T-helper 17 cell (primary cell): Measurements from ENCODE around the gene LGI2. TPM values are rescaled to one million over a fixed set of nuclear protein-coding genes. Genes with fewer than 3 reads are reported as not detected.

ENCODE experiments used
- ATAC-seq: fragments of 150-1000 bp; cut with Tn5 transposase; 2 replicates; pipeline ENCODE4 v1.10.0; 2021; ENCODE audit warnings: mild to moderate bottlenecking, moderate library complexity
- DNase-seq, 3 donors: peaks; one replicate each; pipeline versions ENCODE4 v3.0.0 to v3.0.0-alpha.2; 2020 to 2021
- H3K9me3 ChIP-seq: one replicate; pipeline ENCODE4 v1.7.0; 2013; ENCODE audit warnings: low read length, mild to moderate bottlenecking; ENCODE audit not compliant: control insufficient read depth, poor library complexity, severe bottlenecking
- H3K27ac Mint-ChIP-seq: one replicate; pipeline ENCODE4 v1.8.0; 2022; ENCODE audit warnings: mild to moderate bottlenecking, moderate library complexity, mixed read lengths
- H3K27me3 Mint-ChIP-seq: one replicate; pipeline ENCODE4 v1.8.0; 2022; ENCODE audit warnings: mixed read lengths
- H3K36me3 Mint-ChIP-seq: one replicate; pipeline ENCODE4 v1.8.0; 2022; ENCODE audit warnings: low read depth, mixed read lengths
- H3K4me1 Mint-ChIP-seq: one replicate; pipeline ENCODE4 v1.8.0; 2022; ENCODE audit warnings: mild to moderate bottlenecking, mixed read lengths
- H3K4me3 Mint-ChIP-seq: one replicate; pipeline ENCODE4 v1.8.0; 2022; ENCODE audit warnings: mild to moderate bottlenecking, moderate library complexity, mixed read lengths
- total RNA-seq, 4 donors: library from RNA in 2 of 4; stranded (reverse) in 2 of 4; gene quantifications; one replicate each; pipeline ENCODE4 v1.2.3 and lab custom pipeline; 2022 to 2026

LGI2 gene
- total RNA-seq, 2 donors from 2014 or later, result not detected

DNA sequence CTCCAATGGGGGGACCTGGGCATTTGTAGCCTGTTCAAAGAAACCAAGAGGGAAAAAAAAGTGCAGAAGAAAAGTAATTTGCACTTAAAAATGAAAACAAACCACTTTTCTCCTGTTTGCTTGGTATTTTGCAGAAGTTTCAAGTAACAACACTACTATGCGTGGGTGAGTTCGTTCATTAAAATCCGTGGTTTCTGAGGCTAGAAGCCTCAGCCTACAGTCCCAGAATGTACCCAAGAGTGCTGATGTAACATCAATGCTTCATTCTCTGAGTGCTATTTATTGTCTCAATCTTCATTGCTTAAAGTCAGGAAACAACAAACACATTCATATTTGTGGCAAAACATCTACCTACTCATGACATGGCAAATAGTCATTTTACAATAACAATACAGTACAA, 29.2 kb downstream of the LGI2 start:
- no peak for ATAC-seq
- Mint-ChIP-seq H3K27me3 (peaks cover 45% of the 10 kb centered on the region), H3K4me1 (no peaks in the 10 kb centered on the region), H3K36me3 (no peaks in the 10 kb centered on the region), H3K4me3 (no peak overlapping the region), H3K27ac (no peak overlapping the region)
- no peaks in the 10 kb centered on the region for H3K9me3 ChIP-seq
- no peak for DNase-seq

DNA sequence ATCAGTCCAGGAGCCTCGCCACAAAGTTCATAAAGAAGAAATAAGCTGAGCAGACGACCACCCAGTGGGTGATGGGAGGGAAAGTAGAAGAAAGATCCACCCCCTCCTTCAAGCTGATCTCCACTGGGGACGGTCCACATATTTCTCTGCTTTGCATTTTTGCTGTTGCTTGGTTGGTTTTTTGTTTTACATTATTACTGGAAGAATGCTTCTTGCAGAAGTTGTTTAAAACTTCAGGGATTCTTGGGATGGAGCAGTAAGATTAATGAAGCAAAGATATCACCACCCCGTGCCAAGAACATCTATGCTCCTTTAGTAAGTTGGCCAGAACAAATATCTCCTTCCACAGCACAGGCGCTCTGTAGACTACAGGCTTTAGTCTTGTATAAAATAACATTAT, 30.1 kb downstream of the LGI2 start:
- no peak for ATAC-seq
- H3K4me3 Mint-ChIP-seq, result no peak overlapping the region

DNA sequence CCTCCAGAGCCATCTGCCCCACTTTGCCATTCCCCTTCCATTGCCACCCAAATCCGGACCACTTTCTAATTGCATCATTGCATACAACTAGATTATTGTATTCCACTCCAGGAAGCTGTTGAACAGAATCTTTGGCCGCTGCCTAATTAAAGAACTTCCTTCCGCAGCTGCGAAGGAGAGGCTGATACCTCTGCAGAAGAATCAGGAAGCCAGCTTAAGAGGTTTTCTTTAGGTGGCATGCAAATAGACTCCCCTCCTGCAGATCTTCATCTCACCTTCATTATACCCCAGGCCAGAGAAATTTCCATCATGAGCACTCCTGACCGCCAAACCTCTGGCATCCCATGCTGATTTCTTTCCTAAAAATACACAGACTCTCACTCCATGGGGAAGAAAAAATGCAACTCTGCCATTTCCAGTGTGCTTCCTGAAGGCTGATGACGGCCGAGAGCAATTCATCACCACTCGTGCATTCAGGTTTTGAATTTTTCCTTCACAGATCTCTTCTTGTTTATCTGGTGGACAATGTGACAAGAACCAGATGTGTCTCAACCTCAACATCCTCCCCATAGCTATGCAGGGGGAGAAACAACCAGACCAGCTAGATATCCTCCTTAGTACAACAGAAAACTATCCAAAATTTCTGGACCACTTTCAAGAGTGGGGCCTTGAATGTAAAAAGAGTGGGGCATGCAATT, 31.2 kb downstream of the LGI2 start:
- H3K36me3 Mint-ChIP-seq, result no peaks in the 10 kb centered on the region
- H3K4me3 Mint-ChIP-seq, result no peak overlapping the region
- peaks cover 38% of the 10 kb centered on the region for H3K27me3 Mint-ChIP-seq
- no peak for DNase-seq
- H3K27ac Mint-ChIP-seq, result no peak overlapping the region
- no peaks in the 10 kb centered on the region for H3K9me3 ChIP-seq
- no peak for ATAC-seq
- no peaks in the 10 kb centered on the region for H3K4me1 Mint-ChIP-seq

More for the DNA sequence above, 30.1 kb downstream of the LGI2 start:
- DNase-seq, result no peak
- no peaks in the 10 kb centered on the region for H3K9me3 ChIP-seq
- Mint-ChIP-seq H3K4me1 (no peaks in the 10 kb centered on the region), H3K36me3 (no peaks in the 10 kb centered on the region), H3K27ac (no peak overlapping the region), H3K27me3 (peaks cover 37% of the 10 kb centered on the region)

DNA sequence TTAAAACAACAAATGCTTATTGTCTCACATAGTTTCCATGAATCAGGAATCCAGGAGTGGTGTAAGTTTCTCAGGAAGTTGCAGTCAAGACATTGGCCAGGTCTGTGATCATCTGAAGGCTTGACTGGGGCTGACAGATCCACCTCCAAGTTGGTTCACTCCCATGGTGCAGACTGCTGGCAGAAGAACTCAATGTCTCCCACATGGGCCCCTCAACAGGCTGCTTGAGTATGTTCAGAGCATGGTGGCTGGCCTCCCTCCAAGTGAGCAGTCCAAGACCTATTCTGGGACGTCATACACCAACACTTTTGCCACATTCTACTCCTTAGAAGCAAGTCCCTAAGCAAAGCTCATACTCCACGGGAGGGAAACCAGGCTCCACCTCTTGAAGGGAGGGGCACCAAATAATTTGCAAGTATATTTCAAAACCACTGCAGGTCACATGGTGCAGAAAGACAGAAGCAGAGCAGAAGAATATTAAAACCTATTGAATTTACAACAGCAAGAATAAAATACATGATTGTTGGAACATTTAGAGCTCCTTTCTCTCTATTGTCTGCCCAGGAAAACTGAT, 35.3 kb downstream of the LGI2 start:
- no peaks in the 10 kb centered on the region for H3K4me1 Mint-ChIP-seq
- H3K9me3 ChIP-seq, result no peaks in the 10 kb centered on the region
- H3K36me3 Mint-ChIP-seq, result no peaks in the 10 kb centered on the region
- ATAC-seq (no peak), DNase-seq (no peak)
- H3K27me3 Mint-ChIP-seq, result peaks cover 14% of the 10 kb centered on the region
- H3K4me3 Mint-ChIP-seq, result no peak overlapping the region
- H3K27ac Mint-ChIP-seq, result no peak overlapping the region

DNA sequence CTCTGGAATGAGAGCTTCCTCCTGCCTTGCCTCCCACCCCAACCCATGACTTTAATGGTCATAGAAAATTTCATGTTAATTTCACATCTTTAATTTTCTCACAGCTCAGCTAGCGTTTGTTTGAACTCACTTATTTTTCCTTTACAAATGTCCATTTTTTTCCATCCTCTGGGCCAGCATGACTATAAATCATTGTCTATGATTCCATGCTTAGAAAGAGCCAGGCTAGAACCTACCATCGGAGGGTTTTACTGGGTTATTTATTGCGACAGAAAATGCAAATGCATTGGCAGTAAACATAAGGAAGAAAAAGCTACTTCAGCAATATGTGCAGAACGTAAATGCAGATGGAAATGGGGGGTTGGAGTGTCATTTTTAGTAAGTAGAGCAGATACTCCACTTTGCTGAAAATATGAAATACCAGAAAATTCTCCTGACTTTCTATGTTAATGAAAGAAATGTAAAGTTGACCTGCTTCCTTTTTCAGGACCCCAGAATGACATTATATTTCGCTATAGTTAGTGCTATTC, 37.1 kb downstream of the LGI2 start:
- no peaks in the 10 kb centered on the region for H3K4me1 Mint-ChIP-seq
- H3K27ac Mint-ChIP-seq, result no peak overlapping the region
- H3K4me3 Mint-ChIP-seq, result no peak overlapping the region
- no peaks in the 10 kb centered on the region for H3K36me3 Mint-ChIP-seq
- DNase-seq (no peak), ATAC-seq (no peak)
- H3K27me3 Mint-ChIP-seq, result peaks cover 4% of the 10 kb centered on the region
- no peaks in the 10 kb centered on the region for H3K9me3 ChIP-seq

DNA sequence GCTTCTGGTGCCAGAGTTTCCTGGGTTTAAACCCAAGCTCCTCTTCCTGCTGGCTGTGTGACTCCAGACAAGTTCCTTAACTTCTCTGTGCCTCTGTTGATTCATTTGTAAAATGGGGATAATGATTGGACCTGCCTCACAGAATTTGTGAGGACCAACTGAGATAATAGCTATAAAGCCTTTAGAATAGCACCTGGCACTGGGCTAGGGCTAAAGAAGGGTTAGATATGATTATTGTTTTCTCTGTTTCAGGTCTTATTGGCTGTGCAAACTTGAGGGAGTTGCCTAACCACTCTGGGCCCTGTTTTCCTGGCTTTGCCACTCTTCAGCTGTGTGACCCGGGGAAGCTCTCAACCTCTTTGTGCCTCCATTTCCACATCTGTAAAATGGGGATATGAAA, 37.8 kb downstream of the LGI2 start:
- H3K36me3 Mint-ChIP-seq, result no peaks in the 10 kb centered on the region
- H3K4me3 Mint-ChIP-seq, result no peak overlapping the region
- H3K27me3 Mint-ChIP-seq, result peaks cover 4% of the 10 kb centered on the region
- H3K27ac Mint-ChIP-seq, result no peak overlapping the region
- no peaks in the 10 kb centered on the region for H3K4me1 Mint-ChIP-seq
- H3K9me3 ChIP-seq, result no peaks in the 10 kb centered on the region
- no peak for ATAC-seq
- DNase-seq, result no peak

DNA sequence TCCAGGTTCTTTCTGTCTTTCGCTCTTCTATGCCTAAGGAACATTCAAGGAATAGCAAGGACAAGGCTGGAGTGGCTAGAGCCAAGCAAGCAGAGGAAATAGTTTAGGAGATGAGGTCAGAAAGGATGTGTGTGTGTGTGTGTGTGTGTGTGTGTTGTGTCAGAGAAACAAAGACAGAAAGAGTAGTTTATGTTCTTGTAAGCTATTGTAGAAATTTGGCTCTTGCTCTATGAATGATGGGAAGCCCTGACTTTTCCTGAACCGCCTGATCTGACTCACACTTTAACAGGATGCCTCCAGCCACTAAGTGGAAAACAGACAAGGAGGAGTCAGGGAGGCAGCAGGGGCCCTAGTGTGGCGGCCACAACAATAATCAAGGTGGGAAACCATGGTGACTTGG, 39.7 kb downstream of the LGI2 start:
- H3K9me3 ChIP-seq, result no peaks in the 10 kb centered on the region
- Mint-ChIP-seq H3K27ac (no peak overlapping the region), H3K27me3 (peaks cover 13% of the 10 kb centered on the region), H3K36me3 (no peaks in the 10 kb centered on the region), H3K4me1 (no peaks in the 10 kb centered on the region), H3K4me3 (no peak overlapping the region)
- ATAC-seq (no peak), DNase-seq (no peak)

DNA sequence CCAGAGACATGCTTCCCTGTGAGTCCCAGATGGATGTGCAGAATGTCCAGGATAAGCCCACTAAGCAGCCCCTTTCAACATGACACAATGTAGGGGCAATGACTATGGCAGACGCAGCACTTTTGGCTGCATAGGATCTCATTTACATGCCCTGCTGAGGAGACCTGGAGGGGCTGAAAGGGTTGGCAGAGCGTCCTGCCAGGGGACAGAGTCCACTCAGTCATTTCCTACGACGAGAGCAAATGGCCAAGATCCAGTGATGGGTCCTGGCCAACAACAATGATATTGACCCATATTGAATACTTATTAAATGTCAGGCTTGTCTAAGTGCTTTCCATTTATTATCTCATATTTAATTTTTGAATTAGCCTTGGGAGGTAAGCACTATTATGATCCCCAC, 41.4 kb downstream of the LGI2 start:
- Mint-ChIP-seq H3K27me3 (peaks cover 10% of the 10 kb centered on the region), H3K4me1 (no peaks in the 10 kb centered on the region), H3K4me3 (no peak overlapping the region)

DNA sequence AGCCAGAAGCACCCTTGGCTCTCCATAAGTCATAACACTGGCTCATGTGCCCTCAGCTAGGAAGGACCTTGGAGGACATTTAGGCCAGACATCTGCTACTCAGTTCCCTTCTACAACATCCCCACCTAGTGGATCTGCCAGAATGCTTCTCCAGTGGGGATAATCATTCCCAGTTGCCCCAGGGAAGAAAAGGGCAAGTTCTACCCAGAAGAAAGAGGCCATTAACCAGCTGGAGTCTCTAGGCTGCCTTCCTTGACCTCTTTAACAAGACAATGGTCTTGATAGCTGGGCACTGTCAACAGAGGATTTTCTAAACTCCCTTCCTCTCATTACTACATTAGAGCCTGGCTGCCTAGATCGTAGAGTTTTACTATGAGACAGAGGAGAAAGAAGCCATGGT, 42.0 kb downstream of the LGI2 start:
- Mint-ChIP-seq H3K27me3 (peaks cover 10% of the 10 kb centered on the region), H3K36me3 (no peaks in the 10 kb centered on the region), H3K4me1 (no peaks in the 10 kb centered on the region), H3K4me3 (no peak overlapping the region), H3K27ac (no peak overlapping the region)
- no peak for DNase-seq
- H3K9me3 ChIP-seq, result no peaks in the 10 kb centered on the region
- no peak for ATAC-seq

More for the DNA sequence above, 41.4 kb downstream of the LGI2 start:
- no peak for DNase-seq
- Mint-ChIP-seq H3K27ac (no peak overlapping the region), H3K36me3 (no peaks in the 10 kb centered on the region)
- no peaks in the 10 kb centered on the region for H3K9me3 ChIP-seq
- ATAC-seq, result no peak

DNA sequence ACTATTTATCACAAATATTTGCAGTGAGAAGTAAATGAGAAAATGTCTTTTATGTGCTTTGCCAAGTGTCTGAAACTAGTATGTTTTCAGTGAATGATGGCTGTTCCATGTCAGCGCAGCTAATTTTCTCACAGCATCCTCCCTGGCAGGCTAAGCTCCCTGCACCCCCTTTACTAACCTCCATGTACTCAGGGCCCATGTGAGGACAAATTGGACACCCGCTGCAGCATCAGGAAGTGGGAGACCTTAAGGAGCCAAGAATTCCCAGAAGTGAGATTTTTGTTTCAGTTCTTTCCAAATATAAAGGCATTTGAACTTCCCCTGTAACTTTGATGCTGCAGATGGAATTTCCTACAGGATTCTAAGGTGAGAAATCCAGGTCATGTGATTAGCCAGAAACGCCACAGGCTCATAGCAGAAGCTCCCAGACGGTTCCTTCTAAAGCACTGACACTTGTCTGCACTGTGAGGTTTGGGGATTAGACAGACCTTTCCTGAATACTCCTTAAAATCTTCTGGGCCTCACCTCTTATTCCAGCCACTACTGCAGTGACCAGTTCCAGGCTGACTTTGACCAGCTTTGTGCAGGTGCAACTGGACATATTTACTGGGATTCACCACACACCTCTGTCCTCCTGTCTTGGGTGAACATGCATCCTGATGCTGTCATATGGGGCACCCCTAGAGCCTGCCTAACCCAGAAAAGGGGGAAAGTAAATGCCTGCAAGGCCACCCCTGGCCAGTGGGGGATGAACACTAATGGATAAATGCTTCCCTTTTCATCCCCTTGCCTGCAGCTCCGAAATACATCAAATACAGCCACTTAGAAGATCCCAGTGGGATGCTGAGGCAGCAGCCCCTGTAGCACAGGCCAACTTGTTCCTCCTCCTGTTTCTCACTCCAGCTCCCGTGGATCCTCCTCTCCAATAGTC, 45.9 kb downstream of the LGI2 start:
- H3K4me3 Mint-ChIP-seq, result no peak overlapping the region
- H3K27me3 Mint-ChIP-seq, result peaks cover 22% of the 10 kb centered on the region
- no peak for DNase-seq
- no peaks in the 10 kb centered on the region for H3K36me3 Mint-ChIP-seq
- H3K4me1 Mint-ChIP-seq, result peaks cover 5% of the 10 kb centered on the region
- no peak for ATAC-seq
- H3K27ac Mint-ChIP-seq, result no peak overlapping the region
- no peaks in the 10 kb centered on the region for H3K9me3 ChIP-seq

DNA sequence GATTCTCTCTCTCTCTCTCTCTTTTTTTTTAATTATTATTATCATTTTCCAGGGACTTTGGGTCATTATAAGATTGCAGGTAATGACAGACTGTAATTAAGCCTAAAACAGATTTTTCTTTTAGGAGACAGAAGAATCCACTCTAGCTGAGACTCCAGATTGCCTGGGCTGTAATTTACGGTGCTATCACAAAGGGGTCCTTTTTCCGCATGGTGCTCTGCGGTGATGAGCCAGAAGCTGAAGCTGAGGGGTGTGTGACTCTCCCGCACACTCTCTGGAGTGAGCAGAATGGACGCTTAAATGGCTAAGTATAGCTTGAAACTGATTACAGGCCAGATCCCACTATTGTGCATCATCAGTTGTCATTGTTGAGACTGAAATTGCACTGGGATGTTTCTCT, 50.0 kb downstream of the LGI2 start:
- no peak overlapping the region for H3K27ac Mint-ChIP-seq
- H3K4me3 Mint-ChIP-seq, result no peak overlapping the region
- ATAC-seq (no peak), DNase-seq (no peak)
- H3K27me3 Mint-ChIP-seq, result peaks cover 40% of the 10 kb centered on the region
- peaks cover 5% of the 10 kb centered on the region for H3K4me1 Mint-ChIP-seq
- no peaks in the 10 kb centered on the region for H3K9me3 ChIP-seq
- H3K36me3 Mint-ChIP-seq, result no peaks in the 10 kb centered on the region

DNA sequence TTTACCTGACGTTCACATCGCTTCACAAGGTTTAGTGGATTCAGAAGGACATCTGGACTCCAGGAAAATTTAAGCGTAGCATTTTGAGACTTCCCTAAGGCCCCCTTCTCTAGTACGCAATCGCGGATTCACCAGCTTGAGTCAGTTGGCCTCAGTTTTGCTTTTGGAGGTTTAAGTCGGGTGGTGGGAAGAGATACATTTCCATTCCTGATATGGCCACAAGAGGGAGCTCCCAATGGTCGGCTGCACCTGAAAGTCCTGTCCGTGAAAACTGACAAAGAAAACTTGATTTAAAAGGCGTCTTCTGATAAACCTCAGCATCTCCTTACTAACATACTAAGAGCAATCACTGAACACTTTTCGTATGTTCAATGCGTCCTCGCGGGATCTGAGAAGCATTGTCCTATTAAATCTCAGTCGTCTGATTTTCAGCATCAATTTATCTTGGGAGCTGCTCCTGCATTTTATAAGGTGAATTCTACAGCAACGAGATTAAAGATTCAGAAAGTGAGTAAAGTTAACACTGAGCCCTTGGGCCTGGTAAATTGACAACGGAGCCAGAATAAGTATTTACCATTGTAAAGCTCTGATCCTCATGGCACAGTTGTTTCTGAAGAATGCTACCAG, 50.6 kb downstream of the LGI2 start:
- Mint-ChIP-seq H3K4me3 (no peak overlapping the region), H3K4me1 (peaks cover 5% of the 10 kb centered on the region), H3K27me3 (peaks cover 44% of the 10 kb centered on the region), H3K36me3 (no peaks in the 10 kb centered on the region), H3K27ac (no peak overlapping the region)
- H3K9me3 ChIP-seq, result no peaks in the 10 kb centered on the region
- DNase-seq (peak in 2 of 3 donors; percentile 10 to 17), ATAC-seq (peak; percentile 67)

DNA sequence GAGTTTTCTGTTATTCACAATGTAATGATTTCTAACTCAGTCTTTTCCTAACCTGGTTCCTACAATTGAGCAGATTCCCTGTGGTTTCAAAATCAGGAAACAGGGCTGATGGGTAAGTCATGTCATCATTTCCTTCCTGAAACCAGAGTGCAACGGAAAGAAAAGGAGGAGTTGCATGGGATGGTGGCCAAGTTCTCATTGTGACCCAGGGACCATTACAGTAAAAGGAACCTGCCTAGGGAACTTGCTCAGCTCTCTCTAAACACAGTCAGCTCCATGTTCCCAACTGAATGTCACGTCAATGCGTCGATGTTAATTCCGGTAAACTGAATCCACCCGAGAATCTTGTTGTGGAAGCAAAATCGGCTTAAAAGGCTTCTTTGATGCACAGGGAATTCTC, 51.2 kb downstream of the LGI2 start:
- Mint-ChIP-seq H3K4me1 (peaks cover 5% of the 10 kb centered on the region), H3K27ac (no peak overlapping the region), H3K36me3 (no peaks in the 10 kb centered on the region), H3K27me3 (peaks cover 50% of the 10 kb centered on the region), H3K4me3 (no peak overlapping the region)
- no peak for DNase-seq
- no peaks in the 10 kb centered on the region for H3K9me3 ChIP-seq
- ATAC-seq, result no peak
